Measurements from ENCODE around the gene MAN1A1. TPM values are rescaled to one million over a fixed set of nuclear protein-coding genes. Genes with fewer than 3 reads are reported as not detected.

MAN1A1 gene
- polyA plus RNA-seq, 3 donors = 11.0 to 20.4 (median 16.1) TPM

DNA sequence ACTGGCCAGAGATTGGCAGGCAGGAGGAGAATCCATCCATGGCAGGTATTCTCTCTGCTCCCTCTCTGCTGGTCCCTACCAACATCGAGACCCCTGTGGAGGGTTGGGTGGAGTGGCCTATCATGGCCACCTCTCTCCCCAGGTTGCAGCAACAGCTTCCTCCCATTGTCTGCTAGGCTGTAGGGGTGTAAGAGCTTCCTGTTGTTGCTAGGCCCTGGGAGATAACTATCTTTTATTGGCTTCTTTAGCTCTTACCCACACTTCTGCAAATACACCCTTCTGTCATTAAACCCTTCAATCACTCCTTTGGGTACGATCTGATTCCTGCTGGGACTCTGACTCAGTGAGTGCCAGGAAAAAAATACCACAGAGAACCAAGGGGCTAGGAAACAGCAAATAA is 204.4 kb downstream of the MAN1A1 start:
- H3K4me1 Mint-ChIP-seq = peaks cover 30% of the 10 kb centered on the region
- peak overlapping the region in 2 of 7 donors; percentile 52 to 65 for H3K27ac Mint-ChIP-seq
- peaks cover 0 to 4% (median 2%) of the 10 kb centered on the region in 3 donors for H3K27me3 Mint-ChIP-seq (ENCODE audit: low read depth in 3 of 3)
- Histone ChIP-seq H3K4me1 (ENCODE audit: control insufficient read depth in 1 of 2, insufficient read depth in 2 of 2, low read length in 2 of 2) (peaks cover 27 to 28% of the 10 kb centered on the region in 2 donors), H3K36me3 (replicated peaks in 1 of 2; ENCODE audit: control insufficient read depth in 1 of 2, insufficient read depth in 2 of 2, low read length in 2 of 2) (no peaks in the 10 kb centered on the region), H3K4me3 (replicated peaks in 1 of 3; ENCODE audit: low read depth in 2 of 3, low read length in 3 of 3) (no peak overlapping the region), H3K9me3 (replicated peaks in 1 of 2; ENCODE audit: control insufficient read depth in 1 of 2, insufficient read depth in 1 of 2, low read length in 2 of 2) (no peaks in the 10 kb centered on the region), H3K9ac (ENCODE audit: insufficient read depth, low read length, poor library complexity, severe bottlenecking) (no peak overlapping the region), H3K27ac (ENCODE audit: low read depth in 1 of 2, low read length in 2 of 2) (no peak overlapping the region), H4K20me1 (ENCODE audit: insufficient read depth, low read length) (no peaks in the 10 kb centered on the region), H3K4me2 (replicated peaks; ENCODE audit: extremely low read depth, low read length, poor library complexity, severe bottlenecking) (no peak overlapping the region), H3K79me2 (ENCODE audit: insufficient read depth, low read length) (no peaks in the 10 kb centered on the region), H2AFZ (ENCODE audit: insufficient read depth, low read depth, low read length, poor library complexity, severe bottlenecking) (peak overlapping the region; percentile 19), H3K27me3 (ENCODE audit: control insufficient read depth in 2 of 2, insufficient read depth in 2 of 2, low read length in 2 of 2) (no peaks in the 10 kb centered on the region)
- no peaks in the 10 kb centered on the region for H3K36me3 Mint-ChIP-seq
- H3K4me3 Mint-ChIP-seq = no peak overlapping the region
- TF ChIP-seq, protein P1, sequence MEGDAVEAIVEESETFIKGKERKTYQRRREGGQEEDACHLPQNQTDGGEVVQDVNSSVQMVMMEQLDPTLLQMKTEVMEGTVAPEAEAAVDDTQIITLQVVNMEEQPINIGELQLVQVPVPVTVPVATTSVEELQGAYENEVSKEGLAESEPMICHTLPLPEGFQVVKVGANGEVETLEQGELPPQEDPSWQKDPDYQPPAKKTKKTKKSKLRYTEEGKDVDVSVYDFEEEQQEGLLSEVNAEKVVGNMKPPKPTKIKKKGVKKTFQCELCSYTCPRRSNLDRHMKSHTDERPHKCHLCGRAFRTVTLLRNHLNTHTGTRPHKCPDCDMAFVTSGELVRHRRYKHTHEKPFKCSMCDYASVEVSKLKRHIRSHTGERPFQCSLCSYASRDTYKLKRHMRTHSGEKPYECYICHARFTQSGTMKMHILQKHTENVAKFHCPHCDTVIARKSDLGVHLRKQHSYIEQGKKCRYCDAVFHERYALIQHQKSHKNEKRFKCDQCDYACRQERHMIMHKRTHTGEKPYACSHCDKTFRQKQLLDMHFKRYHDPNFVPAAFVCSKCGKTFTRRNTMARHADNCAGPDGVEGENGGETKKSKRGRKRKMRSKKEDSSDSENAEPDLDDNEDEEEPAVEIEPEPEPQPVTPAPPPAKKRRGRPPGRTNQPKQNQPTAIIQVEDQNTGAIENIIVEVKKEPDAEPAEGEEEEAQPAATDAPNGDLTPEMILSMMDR (IDR thresholded peaks at IDR 0.05) = no peak
- intact Hi-C loops (cut with micrococcal nuclease) = loop anchor here in 1 of 2 donors (5.0 kb wide), 1 partner anchor 202 kb away; the partner anchor contains the start of gene MAN1A1
- 0% methylated on average over 1 of the region's 2 CpGs for WGBS (ENCODE audit: insufficient coverage)
- peaks cover 0 to 2% (median 0%) of the 10 kb centered on the region in 7 donors for H3K9me3 Mint-ChIP-seq
- no peak for DNase-seq

DNA sequence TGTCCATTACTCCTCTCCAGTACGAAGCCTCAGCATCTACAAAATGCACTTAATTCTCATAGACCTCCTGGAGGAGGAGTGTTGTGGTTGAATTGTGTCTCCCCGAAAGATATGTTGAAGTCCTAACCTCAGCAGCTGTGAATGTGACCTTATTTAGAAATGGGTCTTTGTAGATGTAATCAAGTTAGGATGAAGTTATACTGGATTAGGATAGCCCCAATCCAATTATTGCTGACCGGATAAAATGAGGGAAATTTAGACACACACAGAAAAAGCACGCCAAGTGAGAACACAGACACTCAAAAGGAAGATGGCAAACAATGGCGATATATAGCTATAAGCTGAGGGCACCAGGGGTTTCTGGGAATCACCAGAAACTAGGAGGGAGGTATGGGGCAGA is 206.9 kb downstream of the MAN1A1 start:
- Histone ChIP-seq H3K9me3 (replicated peaks in 1 of 2; ENCODE audit: control insufficient read depth in 1 of 2, insufficient read depth in 1 of 2, low read length in 2 of 2) (no peaks in the 10 kb centered on the region), H3K36me3 (replicated peaks in 1 of 2; ENCODE audit: control insufficient read depth in 1 of 2, insufficient read depth in 2 of 2, low read length in 2 of 2) (no peaks in the 10 kb centered on the region), H3K4me2 (replicated peaks; ENCODE audit: extremely low read depth, low read length, poor library complexity, severe bottlenecking) (no peak overlapping the region), H3K27ac (ENCODE audit: low read depth in 1 of 2, low read length in 2 of 2) (no peak overlapping the region), H3K27me3 (ENCODE audit: control insufficient read depth in 2 of 2, insufficient read depth in 2 of 2, low read length in 2 of 2) (no peaks in the 10 kb centered on the region), H3K9ac (ENCODE audit: insufficient read depth, low read length, poor library complexity, severe bottlenecking) (no peak overlapping the region), H3K4me1 (ENCODE audit: control insufficient read depth in 1 of 2, insufficient read depth in 2 of 2, low read length in 2 of 2) (peaks cover 35 to 36% of the 10 kb centered on the region in 2 donors), H3K4me3 (replicated peaks in 1 of 3; ENCODE audit: low read depth in 2 of 3, low read length in 3 of 3) (no peak overlapping the region), H4K20me1 (ENCODE audit: insufficient read depth, low read length) (no peaks in the 10 kb centered on the region), H3K79me2 (ENCODE audit: insufficient read depth, low read length) (no peaks in the 10 kb centered on the region), H2AFZ (ENCODE audit: insufficient read depth, low read depth, low read length, poor library complexity, severe bottlenecking) (no peak overlapping the region)
- H3K27ac Mint-ChIP-seq = no peak overlapping the region
- H3K36me3 Mint-ChIP-seq = no peaks in the 10 kb centered on the region
- 100% methylated on average over 3 of the region's 5 CpGs for WGBS (ENCODE audit: insufficient coverage)
- DNase-seq = no peak
- no peak overlapping the region for H3K4me3 Mint-ChIP-seq
- intact Hi-C loops (cut with micrococcal nuclease) = no loop called here
- peaks cover 0 to 2% (median 0%) of the 10 kb centered on the region in 7 donors for H3K9me3 Mint-ChIP-seq
- TF ChIP-seq, protein P1 (IDR thresholded peaks at IDR 0.05) = no peak
- peaks cover 40% of the 10 kb centered on the region for H3K4me1 Mint-ChIP-seq
- H3K27me3 Mint-ChIP-seq (ENCODE audit: low read depth in 3 of 3) = no peaks in the 10 kb centered on the region

All from CD14-positive monocyte (primary cell).